ENCODE data around the gene CCDC188. TPM values are rescaled to one million over a fixed set of nuclear protein-coding genes. Genes with fewer than 3 reads are reported as not detected.

CCDC188 gene
- polyA plus RNA-seq, 1 donor (not counting 4 experiments of a cell fraction or from before 2014, with no cell fraction given), result not detected

- Histone ChIP-seq H3K79me2 (ENCODE audit: control insufficient read depth, insufficient read depth, low read length) (peaks cover 69% of the 10 kb centered on the region), H3K9me3 (ENCODE audit: control insufficient read depth, low read depth, low read length) (no peaks in the 10 kb centered on the region), H3K4me3 (ENCODE audit: control insufficient read depth in 2 of 3, extremely low read depth in 1 of 3, insufficient read depth in 2 of 3, low read depth in 1 of 3, low read length in 3 of 3) (no peak overlapping the region), H2AFZ (ENCODE audit: control insufficient read depth, low read length) (no peak overlapping the region), H3K9me1 (ENCODE audit: control insufficient read depth, extremely low read depth, insufficient read depth, low read length) (no peaks in the 10 kb centered on the region), H3K9ac (ENCODE audit: control insufficient read depth, extremely low read depth, insufficient read depth, low read length) (no peak overlapping the region), H4K20me1 (ENCODE audit: control insufficient read depth, extremely low read depth, insufficient read depth, low read length) (peaks cover 31% of the 10 kb centered on the region), H3K27me3 (ENCODE audit: control insufficient read depth, extremely low read depth, insufficient read depth, low read length) (no peaks in the 10 kb centered on the region), H3K4me2 (ENCODE audit: control insufficient read depth, extremely low read depth, insufficient read depth, low read depth, low read length) (no peak overlapping the region), H3K4me1 (ENCODE audit: control insufficient read depth, extremely low read depth, insufficient read depth, low read length) (peaks cover 15% of the 10 kb centered on the region), H3K27ac (ENCODE audit: control insufficient read depth, insufficient read depth, low read length) (no peak overlapping the region), H3K36me3 (ENCODE audit: control insufficient read depth in 2 of 2, extremely low read depth in 1 of 2, insufficient read depth in 2 of 2, low read length in 2 of 2) (peaks cover 9 to 19% of the 10 kb centered on the region in 2 experiments)
- no peak for DNase-seq (ENCODE audit: low read depth, low spot score)
- dilution Hi-C loops (cut with MboI; ENCODE audit: extremely low pct_ligation_motif_present, low sequenced_read_pairs), result no loop called here
- no peak for TF ChIP-seq CTCF (optimal IDR thresholded peaks at IDR 0.05 in 1 of 3, IDR thresholded peaks at IDR 0.05 in 1 of 3, conservative IDR thresholded peaks at IDR 0.05 in 1 of 3; ENCODE audit: extremely low read depth in 1 of 3, insufficient read depth in 2 of 3, low read length in 3 of 3)
- TF ChIP-seq EZH2 (IDR thresholded peaks at IDR 0.05; ENCODE audit: low read length), result no peak
- FAIRE-seq, result no peak
Observed at GRCh38 chr22:20136603-20136873, 14.3 kb downstream of the CCDC188 start.

- Histone ChIP-seq H3K9ac (ENCODE audit: control insufficient read depth, extremely low read depth, insufficient read depth, low read length) (no peak overlapping the region), H3K9me1 (ENCODE audit: control insufficient read depth, extremely low read depth, insufficient read depth, low read length) (no peaks in the 10 kb centered on the region), H4K20me1 (ENCODE audit: control insufficient read depth, extremely low read depth, insufficient read depth, low read length) (peaks cover 31% of the 10 kb centered on the region), H3K27me3 (ENCODE audit: control insufficient read depth, extremely low read depth, insufficient read depth, low read length) (no peaks in the 10 kb centered on the region), H3K4me3 (ENCODE audit: control insufficient read depth in 2 of 3, extremely low read depth in 1 of 3, insufficient read depth in 2 of 3, low read depth in 1 of 3, low read length in 3 of 3) (no peak overlapping the region), H3K9me3 (ENCODE audit: control insufficient read depth, low read depth, low read length) (no peaks in the 10 kb centered on the region), H3K4me2 (ENCODE audit: control insufficient read depth, extremely low read depth, insufficient read depth, low read depth, low read length) (no peak overlapping the region), H3K27ac (ENCODE audit: control insufficient read depth, insufficient read depth, low read length) (no peak overlapping the region), H3K36me3 (ENCODE audit: control insufficient read depth in 2 of 2, extremely low read depth in 1 of 2, insufficient read depth in 2 of 2, low read length in 2 of 2) (peaks cover 9 to 16% of the 10 kb centered on the region in 2 experiments), H3K4me1 (ENCODE audit: control insufficient read depth, extremely low read depth, insufficient read depth, low read length) (peaks cover 15% of the 10 kb centered on the region), H3K79me2 (ENCODE audit: control insufficient read depth, insufficient read depth, low read length) (peaks cover 69% of the 10 kb centered on the region), H2AFZ (ENCODE audit: control insufficient read depth, low read length) (no peak overlapping the region)
- TF ChIP-seq CTCF (optimal IDR thresholded peaks at IDR 0.05 in 1 of 3, IDR thresholded peaks at IDR 0.05 in 1 of 3, conservative IDR thresholded peaks at IDR 0.05 in 1 of 3; ENCODE audit: extremely low read depth in 1 of 3, insufficient read depth in 2 of 3, low read length in 3 of 3), result no peak
- TF ChIP-seq EZH2 (IDR thresholded peaks at IDR 0.05; ENCODE audit: low read length), result no peak
- dilution Hi-C loops (cut with MboI; ENCODE audit: extremely low pct_ligation_motif_present, low sequenced_read_pairs), result no loop called here
- FAIRE-seq (no peak), DNase-seq (ENCODE audit: low read depth, low spot score) (no peak)
Observed at GRCh38 chr22:20135806-20136602, 14.9 kb downstream of the CCDC188 start.

All from keratinocyte (primary cell).